ENCODE results near the gene RPS6KA1. TPM values are rescaled to one million over a fixed set of nuclear protein-coding genes. Genes with fewer than 3 reads are reported as not detected.

Gene RPS6KA1
- total and polyA plus RNA-seq, 2 of the 13 experiments (the other 11 are each of a cell fraction or from before 2014, with no cell fraction given): 19.6 to 24.2 TPM

- TF ChIP-seq RCOR2 (CRISPR knock-in tag; IDR thresholded peaks at IDR 0.05): no peak
- TF ChIP-seq HMGXB3 (CRISPR knock-in tag; IDR thresholded peaks at IDR 0.05; ENCODE audit: borderline replicate concordance): 0 out of 2 replicates have a peak, but pooled peaks have one; percentile 18
- TF ChIP-seq, protein P1, sequence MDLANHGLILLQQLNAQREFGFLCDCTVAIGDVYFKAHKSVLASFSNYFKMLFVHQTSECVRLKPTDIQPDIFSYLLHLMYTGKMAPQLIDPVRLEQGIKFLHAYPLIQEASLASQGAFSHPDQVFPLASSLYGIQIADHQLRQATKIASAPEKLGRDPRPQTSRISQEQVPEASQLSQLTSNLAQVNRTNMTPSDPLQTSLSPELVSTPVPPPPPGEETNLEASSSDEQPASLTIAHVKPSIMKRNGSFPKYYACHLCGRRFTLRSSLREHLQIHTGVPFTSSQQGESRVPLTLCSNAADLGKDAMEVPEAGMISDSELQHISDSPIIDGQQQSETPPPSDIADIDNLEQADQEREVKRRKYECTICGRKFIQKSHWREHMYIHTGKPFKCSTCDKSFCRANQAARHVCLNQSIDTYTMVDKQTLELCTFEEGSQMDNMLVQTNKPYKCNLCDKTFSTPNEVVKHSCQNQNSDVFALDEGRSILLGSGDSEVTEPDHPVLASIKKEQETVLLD (CRISPR knock-in tag; IDR thresholded peaks at IDR 0.05; ENCODE audit: low read depth): peak; percentile 80; the same call in 1 of the 2 replicates
- TF ChIP-seq ZNF737 (CRISPR knock-in tag; IDR thresholded peaks at IDR 0.05; ENCODE audit: borderline replicate concordance): 0 out of 2 replicates have a peak, but pooled peaks have one; percentile 25
- peak; percentile 87; the same call in 1 of the 2 replicates for TF ChIP-seq ZFP82 (CRISPR knock-in tag; IDR thresholded peaks at IDR 0.05; ENCODE audit: borderline replicate concordance)
- TF ChIP-seq SMAD1 (CRISPR knock-in tag; IDR thresholded peaks at IDR 0.05; ENCODE audit: borderline replicate concordance, low read depth): peak; percentile 93; the same call in 1 of the 2 replicates
- TF ChIP-seq, protein P2, sequence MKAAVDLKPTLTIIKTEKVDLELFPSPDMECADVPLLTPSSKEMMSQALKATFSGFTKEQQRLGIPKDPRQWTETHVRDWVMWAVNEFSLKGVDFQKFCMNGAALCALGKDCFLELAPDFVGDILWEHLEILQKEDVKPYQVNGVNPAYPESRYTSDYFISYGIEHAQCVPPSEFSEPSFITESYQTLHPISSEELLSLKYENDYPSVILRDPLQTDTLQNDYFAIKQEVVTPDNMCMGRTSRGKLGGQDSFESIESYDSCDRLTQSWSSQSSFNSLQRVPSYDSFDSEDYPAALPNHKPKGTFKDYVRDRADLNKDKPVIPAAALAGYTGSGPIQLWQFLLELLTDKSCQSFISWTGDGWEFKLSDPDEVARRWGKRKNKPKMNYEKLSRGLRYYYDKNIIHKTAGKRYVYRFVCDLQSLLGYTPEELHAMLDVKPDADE (CRISPR knock-in tag; IDR thresholded peaks at IDR 0.05): no peak
- no peak for TF ChIP-seq MBNL3 (CRISPR knock-in tag; conservative IDR thresholded peaks at IDR 0.05)
- no peak; the same call in 1 of the 2 replicates for TF ChIP-seq ZNF766 (CRISPR knock-in tag; IDR thresholded peaks at IDR 0.05; ENCODE audit: borderline replicate concordance)
- TF ChIP-seq ONECUT2 (CRISPR knock-in tag; IDR thresholded peaks at IDR 0.05): no peak
- TF ChIP-seq, protein P3, sequence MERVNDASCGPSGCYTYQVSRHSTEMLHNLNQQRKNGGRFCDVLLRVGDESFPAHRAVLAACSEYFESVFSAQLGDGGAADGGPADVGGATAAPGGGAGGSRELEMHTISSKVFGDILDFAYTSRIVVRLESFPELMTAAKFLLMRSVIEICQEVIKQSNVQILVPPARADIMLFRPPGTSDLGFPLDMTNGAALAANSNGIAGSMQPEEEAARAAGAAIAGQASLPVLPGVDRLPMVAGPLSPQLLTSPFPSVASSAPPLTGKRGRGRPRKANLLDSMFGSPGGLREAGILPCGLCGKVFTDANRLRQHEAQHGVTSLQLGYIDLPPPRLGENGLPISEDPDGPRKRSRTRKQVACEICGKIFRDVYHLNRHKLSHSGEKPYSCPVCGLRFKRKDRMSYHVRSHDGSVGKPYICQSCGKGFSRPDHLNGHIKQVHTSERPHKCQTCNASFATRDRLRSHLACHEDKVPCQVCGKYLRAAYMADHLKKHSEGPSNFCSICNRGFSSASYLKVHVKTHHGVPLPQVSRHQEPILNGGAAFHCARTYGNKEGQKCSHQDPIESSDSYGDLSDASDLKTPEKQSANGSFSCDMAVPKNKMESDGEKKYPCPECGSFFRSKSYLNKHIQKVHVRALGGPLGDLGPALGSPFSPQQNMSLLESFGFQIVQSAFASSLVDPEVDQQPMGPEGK (CRISPR knock-in tag; IDR thresholded peaks at IDR 0.05): peak; percentile 92
- TF ChIP-seq ZNF280D (CRISPR knock-in tag; IDR thresholded peaks at IDR 0.05): no peak
- TF ChIP-seq ZFAT (CRISPR knock-in tag; conservative IDR thresholded peaks at IDR 0.05): no peak
- no peak for TF ChIP-seq KDM1A (CRISPR knock-in tag; IDR thresholded peaks at IDR 0.05)
- TF ChIP-seq JUNB (CRISPR knock-in tag; IDR thresholded peaks at IDR 0.05; ENCODE audit: borderline replicate concordance): peak; percentile 60; the same call in 1 of the 2 replicates
- no peak for TF ChIP-seq CCAR2 (optimal IDR thresholded peaks at IDR 0.05; ENCODE audit: low read depth, low read length)
These were observed 28.9 kb upstream of the RPS6KA1 start (continued) for GRCh38 chr1:26500488-26501175.
